Astrocyte (in vitro differentiated cells and primary cell): ENCODE measurements around the gene PCDHGA10. TPM values are rescaled to one million over a fixed set of nuclear protein-coding genes. Genes with fewer than 3 reads are reported as not detected.

Source experiments
- DNase-seq: peaks from one replicate; pipeline ENCODE4 v3.0.0-alpha.2; 2010; ENCODE audit warnings: low read depth
- FAIRE-seq: peaks from 2 replicates; lab custom pipeline; 2011; peaks lifted over from hg19 to GRCh38; lab: Jason Lieb, UNC
- H2AFZ ChIP-seq: 2 replicates; pipeline ENCODE4 v1.6.0; 2012; ENCODE audit warnings: low read depth, low read length, inconsistent platforms
- H3K27ac ChIP-seq: 2 replicates; pipeline ENCODE4 v1.5.1; 2011; ENCODE audit warnings: low read depth, low read length, inconsistent platforms
- H3K27me3 ChIP-seq: 2 replicates; pipeline ENCODE4 v1.6.0; 2011; ENCODE audit warnings: low read length, inconsistent platforms; ENCODE audit not compliant: insufficient read depth
- H3K36me3 ChIP-seq: 2 replicates; pipeline ENCODE4 v1.5.1; 2011; ENCODE audit warnings: low read length, inconsistent platforms; ENCODE audit not compliant: insufficient read depth
- H3K4me1 ChIP-seq: 2 replicates; pipeline ENCODE4 v1.5.1; 2011; ENCODE audit warnings: low read length, inconsistent platforms; ENCODE audit not compliant: insufficient read depth
- H3K4me2 ChIP-seq: 2 replicates; pipeline ENCODE4 v1.6.0; 2012; ENCODE audit warnings: low read length, inconsistent platforms
- H3K4me3 ChIP-seq: 2 replicates; pipeline ENCODE4 v1.5.1; 2011; ENCODE audit warnings: low read depth, mild to moderate bottlenecking, low read length, inconsistent platforms; ENCODE audit not compliant: insufficient read depth
- H3K79me2 ChIP-seq: 2 replicates; pipeline ENCODE4 v1.6.0; 2012; ENCODE audit warnings: mild to moderate bottlenecking, low read length, inconsistent platforms; ENCODE audit not compliant: insufficient read depth
- H3K9ac ChIP-seq: 2 replicates; pipeline ENCODE4 v1.6.0; 2012; ENCODE audit warnings: mild to moderate bottlenecking, low read length, inconsistent platforms
- H3K9me3 ChIP-seq: 2 replicates; pipeline ENCODE4 v1.5.1; 2012; ENCODE audit warnings: low read depth, mild to moderate bottlenecking, low read length, inconsistent platforms; ENCODE audit not compliant: insufficient read depth
- H4K20me1 ChIP-seq: 2 replicates; pipeline ENCODE4 v1.6.0; 2012; ENCODE audit warnings: low read length, inconsistent platforms; ENCODE audit not compliant: insufficient read depth
- H3K27ac Mint-ChIP-seq: one replicate; pipeline ENCODE4 v1.8.0; 2021; ENCODE audit warnings: mild to moderate bottlenecking, mixed read lengths; ENCODE audit not compliant: unreplicated experiment
- H3K27me3 Mint-ChIP-seq: one replicate; pipeline ENCODE4 v1.8.0; 2021; ENCODE audit warnings: low read depth, mixed read lengths; ENCODE audit not compliant: unreplicated experiment
- H3K36me3 Mint-ChIP-seq: one replicate; pipeline ENCODE4 v1.8.0; 2021; ENCODE audit warnings: low read depth, mixed read lengths; ENCODE audit not compliant: unreplicated experiment
- H3K4me1 Mint-ChIP-seq: one replicate; pipeline ENCODE4 v1.8.0; 2021; ENCODE audit warnings: low read depth, mixed read lengths; ENCODE audit not compliant: unreplicated experiment
- H3K4me3 Mint-ChIP-seq: one replicate; pipeline ENCODE4 v1.8.0; 2021; ENCODE audit warnings: mild to moderate bottlenecking, moderate library complexity, mixed read lengths; ENCODE audit not compliant: unreplicated experiment
- H3K9me3 Mint-ChIP-seq: one replicate; pipeline ENCODE4 v1.8.0; 2021; ENCODE audit warnings: mild to moderate bottlenecking, mixed read lengths; ENCODE audit not compliant: unreplicated experiment
- EZH2 ChIP-seq: IDR thresholded peaks from 2 replicates; pipeline ENCODE4 v1.6.1; 2012; ENCODE audit warnings: mild to moderate bottlenecking, low read length, inconsistent platforms; ENCODE audit not compliant: insufficient read depth
- total RNA-seq: library from RNA; stranded (reverse); gene quantifications from 2 replicates; pipeline ENCODE4 v1.2.1, GENCODE V29; 2021
- TF ChIP-seq, protein P1 (sequence below): IDR thresholded peaks from 2 replicates; pipeline ENCODE4 v1.5.1; 2011; ENCODE audit warnings: low read depth, mild to moderate bottlenecking, inconsistent platforms, low read length, moderate library complexity; ENCODE audit not compliant: insufficient read depth

Gene PCDHGA10
- total RNA-seq, 1 donor from 2014 or later, result 34.0 TPM

DNA sequence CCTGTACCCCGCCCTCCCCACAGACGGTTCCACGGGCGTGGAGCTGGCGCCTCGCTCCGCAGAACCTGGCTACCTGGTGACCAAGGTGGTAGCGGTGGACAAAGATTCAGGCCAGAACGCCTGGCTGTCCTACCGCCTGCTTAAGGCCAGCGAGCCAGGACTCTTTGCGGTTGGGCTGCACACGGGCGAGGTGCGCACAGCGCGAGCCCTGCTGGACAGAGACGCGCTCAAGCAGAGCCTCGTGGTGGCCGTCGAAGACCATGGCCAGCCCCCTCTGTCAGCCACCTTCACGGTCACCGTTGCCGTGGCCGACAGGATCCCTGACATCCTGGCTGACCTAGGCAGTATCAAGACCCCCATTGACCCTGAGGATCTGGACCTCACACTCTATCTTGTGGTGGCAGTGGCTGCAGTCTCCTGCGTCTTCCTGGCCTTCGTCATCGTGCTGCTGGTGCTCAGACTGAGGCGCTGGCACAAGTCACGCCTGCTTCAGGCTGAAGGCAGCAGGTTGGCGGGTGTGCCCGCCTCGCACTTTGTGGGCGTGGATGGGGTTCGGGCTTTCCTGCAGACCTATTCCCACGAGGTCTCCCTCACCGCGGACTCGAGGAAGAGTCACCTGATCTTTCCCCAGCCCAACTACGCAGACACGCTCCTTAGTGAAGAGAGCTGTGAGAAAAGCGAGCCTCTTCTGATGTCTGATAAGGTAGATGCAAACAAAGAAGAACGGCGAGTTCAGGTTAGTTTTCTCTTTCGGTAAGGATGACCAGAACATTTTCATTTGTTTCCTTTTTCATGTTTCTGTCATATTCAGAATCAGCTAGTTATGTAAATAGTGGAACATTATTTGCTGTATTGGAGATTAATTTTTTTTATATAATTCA, 46.5 kb upstream of the PCDHGA10 start:
- Mint-ChIP-seq H3K9me3 (peaks cover 20% of the 10 kb centered on the region), H3K27ac (no peak overlapping the region), H3K36me3 (peaks cover 9% of the 10 kb centered on the region), H3K4me1 (no peaks in the 10 kb centered on the region), H3K27me3 (no peaks in the 10 kb centered on the region), H3K4me3 (no peak overlapping the region)
- no peaks in the 10 kb centered on the region for H3K79me2 ChIP-seq
- FAIRE-seq (no peak), DNase-seq (no peak)
- no peak for TF ChIP-seq EZH2
- TF ChIP-seq, protein P1, sequence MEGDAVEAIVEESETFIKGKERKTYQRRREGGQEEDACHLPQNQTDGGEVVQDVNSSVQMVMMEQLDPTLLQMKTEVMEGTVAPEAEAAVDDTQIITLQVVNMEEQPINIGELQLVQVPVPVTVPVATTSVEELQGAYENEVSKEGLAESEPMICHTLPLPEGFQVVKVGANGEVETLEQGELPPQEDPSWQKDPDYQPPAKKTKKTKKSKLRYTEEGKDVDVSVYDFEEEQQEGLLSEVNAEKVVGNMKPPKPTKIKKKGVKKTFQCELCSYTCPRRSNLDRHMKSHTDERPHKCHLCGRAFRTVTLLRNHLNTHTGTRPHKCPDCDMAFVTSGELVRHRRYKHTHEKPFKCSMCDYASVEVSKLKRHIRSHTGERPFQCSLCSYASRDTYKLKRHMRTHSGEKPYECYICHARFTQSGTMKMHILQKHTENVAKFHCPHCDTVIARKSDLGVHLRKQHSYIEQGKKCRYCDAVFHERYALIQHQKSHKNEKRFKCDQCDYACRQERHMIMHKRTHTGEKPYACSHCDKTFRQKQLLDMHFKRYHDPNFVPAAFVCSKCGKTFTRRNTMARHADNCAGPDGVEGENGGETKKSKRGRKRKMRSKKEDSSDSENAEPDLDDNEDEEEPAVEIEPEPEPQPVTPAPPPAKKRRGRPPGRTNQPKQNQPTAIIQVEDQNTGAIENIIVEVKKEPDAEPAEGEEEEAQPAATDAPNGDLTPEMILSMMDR, result no peak
- no peaks in the 10 kb centered on the region for H4K20me1 ChIP-seq
- H2AFZ ChIP-seq, result no peak overlapping the region
- H3K9me3 ChIP-seq, result peaks cover 52% of the 10 kb centered on the region
- H3K27me3 ChIP-seq, result peaks cover 18% of the 10 kb centered on the region
- H3K4me3 ChIP-seq, result no peak overlapping the region
- no peaks in the 10 kb centered on the region for H3K36me3 ChIP-seq
- H3K4me2 ChIP-seq, result no peak overlapping the region
- no peaks in the 10 kb centered on the region for H3K4me1 ChIP-seq
- no peak overlapping the region for H3K27ac ChIP-seq
- no peak overlapping the region for H3K9ac ChIP-seq

DNA sequence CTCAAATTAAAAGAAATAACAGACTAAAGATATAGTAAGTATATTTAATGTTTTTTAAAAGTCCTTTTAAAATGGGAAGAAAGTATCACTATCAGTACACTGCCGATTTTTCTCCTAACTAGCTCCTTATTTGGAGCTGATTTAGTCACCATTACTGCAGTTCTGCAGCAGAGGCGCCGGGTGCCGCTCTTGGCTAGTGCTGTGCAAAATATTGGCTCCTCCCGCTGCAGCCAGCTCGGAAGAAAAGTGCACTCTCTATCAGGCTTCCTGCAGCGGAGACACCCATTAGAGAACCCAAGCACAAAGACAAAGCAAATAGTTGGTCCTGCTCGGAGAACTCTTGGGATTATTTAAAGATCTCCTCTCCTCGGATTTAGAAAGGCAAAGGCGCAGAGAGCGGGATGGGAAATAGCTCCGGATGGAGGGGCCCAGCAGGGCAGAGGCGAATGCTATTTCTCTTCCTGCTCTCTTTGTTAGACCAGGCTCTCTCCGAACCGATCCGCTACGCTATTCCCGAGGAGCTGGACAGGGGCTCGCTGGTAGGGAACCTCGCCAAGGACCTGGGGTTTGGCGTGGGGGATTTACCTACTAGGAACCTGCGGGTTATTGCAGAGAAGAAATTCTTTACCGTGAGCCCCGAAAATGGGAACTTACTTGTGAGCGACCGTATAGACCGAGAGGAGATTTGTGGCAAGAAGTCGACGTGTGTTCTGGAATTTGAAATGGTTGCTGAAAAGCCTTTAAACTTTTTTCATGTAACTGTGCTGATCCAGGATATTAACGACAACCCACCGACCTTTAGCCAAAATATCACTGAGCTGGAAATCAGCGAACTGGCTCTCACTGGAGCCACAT, 42.6 kb upstream of the PCDHGA10 start, which contains the start of gene PCDHGB3:
Gene PCDHGB3, plus strand, starts transcription at position 249 of the 855 bp plus-strand sequence. Its CDS starts 153 bp downstream, at position 402.
- Histone ChIP-seq H3K79me2 (no peaks in the 10 kb centered on the region), H3K4me2 (peak within 1 kb of the TSS; percentile 81), H3K4me1 (no peaks in the 10 kb centered on the region), H3K36me3 (no peaks in the 10 kb centered on the region), H4K20me1 (no peaks in the 10 kb centered on the region), H3K4me3 (peak within 1 kb of the TSS; percentile 51), H3K9me3 (peaks cover 56% of the 10 kb centered on the region), H3K9ac (peak within 1 kb of the TSS; percentile 62), H3K27me3 (peaks cover 2% of the 10 kb centered on the region), H2AFZ (peak within 1 kb of the TSS; percentile 63), H3K27ac (no peak within 1 kb of the TSS)
- no peak within 1 kb of the TSS for H3K27ac Mint-ChIP-seq
- H3K27me3 Mint-ChIP-seq, result no peaks in the 10 kb centered on the region
- FAIRE-seq (peak; percentile 13), DNase-seq (peak; percentile 39)
- TF ChIP-seq, protein P1, result peak; percentile 38
- no peak for TF ChIP-seq EZH2
- peaks cover 27% of the 10 kb centered on the region for H3K9me3 Mint-ChIP-seq
- no peaks in the 10 kb centered on the region for H3K4me1 Mint-ChIP-seq
- H3K36me3 Mint-ChIP-seq, result peaks cover 5% of the 10 kb centered on the region
- H3K4me3 Mint-ChIP-seq, result no peak within 1 kb of the TSS
